Activated T-cell treated with anti-CD3 and anti-CD28 coated beads for 48 hours (primary cell): ENCODE results near the gene PLEKHG2.
A peak's percentile ranks its signal among the peaks of the same experiment; 100 is the strongest.
"Not testable (repeated sequence)": the region's sequence is repeated elsewhere in the genome, so short reads cannot be mapped to it uniquely, and the experiment has no call there.

Experiments
- DNase-seq: peaks from one replicate; pipeline ENCODE4 v3.0.0-alpha.2; 2020; ENCODE audit warnings: low read depth

Gene PLEKHG2, protein sequence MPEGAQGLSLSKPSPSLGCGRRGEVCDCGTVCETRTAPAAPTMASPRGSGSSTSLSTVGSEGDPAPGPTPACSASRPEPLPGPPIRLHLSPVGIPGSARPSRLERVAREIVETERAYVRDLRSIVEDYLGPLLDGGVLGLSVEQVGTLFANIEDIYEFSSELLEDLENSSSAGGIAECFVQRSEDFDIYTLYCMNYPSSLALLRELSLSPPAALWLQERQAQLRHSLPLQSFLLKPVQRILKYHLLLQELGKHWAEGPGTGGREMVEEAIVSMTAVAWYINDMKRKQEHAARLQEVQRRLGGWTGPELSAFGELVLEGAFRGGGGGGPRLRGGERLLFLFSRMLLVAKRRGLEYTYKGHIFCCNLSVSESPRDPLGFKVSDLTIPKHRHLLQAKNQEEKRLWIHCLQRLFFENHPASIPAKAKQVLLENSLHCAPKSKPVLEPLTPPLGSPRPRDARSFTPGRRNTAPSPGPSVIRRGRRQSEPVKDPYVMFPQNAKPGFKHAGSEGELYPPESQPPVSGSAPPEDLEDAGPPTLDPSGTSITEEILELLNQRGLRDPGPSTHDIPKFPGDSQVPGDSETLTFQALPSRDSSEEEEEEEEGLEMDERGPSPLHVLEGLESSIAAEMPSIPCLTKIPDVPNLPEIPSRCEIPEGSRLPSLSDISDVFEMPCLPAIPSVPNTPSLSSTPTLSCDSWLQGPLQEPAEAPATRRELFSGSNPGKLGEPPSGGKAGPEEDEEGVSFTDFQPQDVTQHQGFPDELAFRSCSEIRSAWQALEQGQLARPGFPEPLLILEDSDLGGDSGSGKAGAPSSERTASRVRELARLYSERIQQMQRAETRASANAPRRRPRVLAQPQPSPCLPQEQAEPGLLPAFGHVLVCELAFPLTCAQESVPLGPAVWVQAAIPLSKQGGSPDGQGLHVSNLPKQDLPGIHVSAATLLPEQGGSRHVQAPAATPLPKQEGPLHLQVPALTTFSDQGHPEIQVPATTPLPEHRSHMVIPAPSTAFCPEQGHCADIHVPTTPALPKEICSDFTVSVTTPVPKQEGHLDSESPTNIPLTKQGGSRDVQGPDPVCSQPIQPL (N-terminal part only)

GRCh38 chr19:39412100-39412866 is at the start of gene PLEKHG2:
TSS of gene PLEKHG2 (plus strand) at chr19:39412669. CDS start at chr19:39414087, 1,418 bp downstream.
- peak; percentile 96 for DNase-seq

DNA sequence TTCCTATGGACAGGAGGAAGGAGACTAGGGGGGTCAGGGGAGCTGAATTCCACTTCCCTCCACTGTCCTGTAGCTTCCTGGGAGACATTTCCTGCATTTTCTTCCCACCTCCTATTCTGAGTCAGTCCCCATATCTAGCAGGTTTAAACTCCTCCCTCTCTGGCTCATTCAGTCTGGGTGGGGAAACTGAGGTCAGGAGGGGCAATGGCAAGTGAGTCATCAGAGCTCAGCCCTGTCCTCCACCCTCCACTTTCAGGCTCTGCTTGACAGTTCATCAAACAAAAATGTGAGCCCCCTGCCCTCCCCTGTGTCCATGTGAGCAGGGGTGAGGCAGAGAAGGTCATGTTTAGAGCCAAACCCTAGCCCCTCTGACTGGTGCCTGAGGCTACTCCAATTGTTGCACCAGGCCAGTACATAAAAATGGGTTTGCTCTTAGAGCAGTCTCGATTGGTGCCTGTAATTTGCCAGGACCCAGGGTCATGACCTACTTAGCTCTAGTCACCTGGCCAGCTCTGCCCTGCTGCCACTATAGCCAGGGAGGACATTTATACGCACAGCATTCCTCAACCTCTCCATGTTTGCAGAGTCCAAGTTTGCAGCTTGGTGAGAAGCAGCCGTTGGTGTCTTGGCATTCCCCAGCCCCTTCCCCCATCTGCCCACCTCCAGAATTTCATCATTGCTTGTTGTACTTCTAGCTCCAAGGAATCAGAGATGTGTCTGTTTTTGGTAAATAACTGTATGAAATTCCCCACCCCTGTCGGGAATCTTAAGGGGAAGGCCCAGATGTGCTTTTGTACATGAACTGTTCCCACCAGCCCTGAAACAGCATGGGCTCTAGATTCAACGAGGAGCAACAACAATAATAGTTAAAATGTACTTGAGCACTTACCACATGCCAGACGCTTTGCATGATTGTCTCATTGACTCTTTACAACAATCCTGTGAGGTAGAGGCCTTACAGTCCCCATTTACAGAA is 49.5 kb upstream of the PLEKHG2 start:
- DNase-seq, result no peak

DNA sequence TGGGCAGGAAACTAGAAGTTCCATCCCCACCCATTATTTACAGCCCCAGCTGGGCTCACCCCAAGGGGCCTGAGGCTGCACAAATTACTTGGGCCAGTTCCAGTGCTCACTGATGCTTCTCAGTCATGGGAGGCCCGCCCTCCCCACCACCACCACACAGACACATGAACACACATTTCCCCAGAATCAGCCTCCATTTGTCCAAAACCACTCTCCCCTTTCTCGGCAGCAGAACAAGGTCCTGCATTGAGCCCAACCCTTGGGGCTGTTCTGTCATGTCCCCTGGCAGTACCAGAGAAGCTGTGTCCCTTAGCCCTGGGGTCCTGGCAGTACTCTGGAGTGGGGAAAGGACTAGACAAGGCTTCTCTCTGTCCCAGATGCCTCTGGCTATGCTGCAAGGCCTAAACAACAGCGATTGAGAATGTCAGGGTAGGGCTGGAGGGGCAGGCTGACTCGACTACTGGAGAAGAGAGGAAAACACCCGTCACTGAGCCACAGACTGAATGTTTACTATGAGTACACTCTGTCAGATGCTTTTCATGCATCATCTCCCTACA is 48.5 kb upstream of the PLEKHG2 start:
- no peak for DNase-seq

- no peak for DNase-seq
Observed at GRCh38 chr19:39365531-39365930, 46.9 kb upstream of the PLEKHG2 start.

DNA sequence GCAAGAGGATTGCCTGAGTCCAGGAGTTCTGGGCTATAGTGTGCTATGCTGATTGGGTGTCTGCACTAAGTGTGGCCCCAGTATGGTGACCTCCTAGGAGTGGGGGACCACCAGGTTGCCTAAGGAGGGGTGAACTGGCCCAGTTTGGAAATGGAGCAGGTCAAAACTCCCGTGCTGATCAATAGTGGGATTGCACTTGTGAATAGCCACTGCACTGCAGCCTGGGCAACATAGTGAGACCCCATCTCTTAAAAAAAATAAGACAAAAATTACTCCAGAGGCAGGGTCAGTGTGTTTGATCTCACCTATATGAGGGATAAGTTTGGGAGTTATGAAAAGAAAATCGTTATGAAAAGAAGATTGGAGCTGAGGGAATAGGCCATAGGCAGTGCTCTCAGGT is 43.3 kb upstream of the PLEKHG2 start:
- no peak for DNase-seq

GRCh38 chr19:39370735-39371134 is 41.7 kb upstream of the PLEKHG2 start:
- no peak for DNase-seq

GRCh38 chr19:39372047-39372802 is 40.2 kb upstream of the PLEKHG2 start:
- DNase-seq, result no peak

- no peak for DNase-seq
Observed at GRCh38 chr19:39372941-39373340, 39.5 kb upstream of the PLEKHG2 start.

- DNase-seq, result no peak
Observed at GRCh38 chr19:39375929-39376328, 36.5 kb upstream of the PLEKHG2 start.

- no peak for DNase-seq
Observed at GRCh38 chr19:39377373-39378362, 34.8 kb upstream of the PLEKHG2 start.

DNA sequence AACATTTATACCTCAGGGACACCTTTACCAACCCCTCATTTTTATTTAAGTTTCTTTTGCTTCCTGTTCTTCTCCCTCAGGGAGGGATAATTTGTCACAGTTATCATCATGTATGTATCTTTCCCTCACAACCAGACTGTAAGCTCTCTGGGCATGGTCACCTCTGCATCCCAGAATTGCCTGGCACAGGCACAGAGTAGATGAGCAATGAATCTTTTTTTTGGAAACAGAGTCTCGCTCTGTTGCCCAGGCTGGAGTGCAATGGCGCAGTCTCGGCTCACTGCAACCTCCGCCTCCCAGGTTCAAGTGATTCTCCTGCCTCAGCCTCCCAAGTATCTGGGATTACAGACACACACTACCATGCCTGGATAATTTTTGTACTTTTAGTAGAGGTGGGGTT is 33.1 kb upstream of the PLEKHG2 start:
- DNase-seq, result not testable (repeated sequence)

GRCh38 chr19:39379865-39380396 is 32.5 kb upstream of the PLEKHG2 start:
- no peak for DNase-seq

DNA sequence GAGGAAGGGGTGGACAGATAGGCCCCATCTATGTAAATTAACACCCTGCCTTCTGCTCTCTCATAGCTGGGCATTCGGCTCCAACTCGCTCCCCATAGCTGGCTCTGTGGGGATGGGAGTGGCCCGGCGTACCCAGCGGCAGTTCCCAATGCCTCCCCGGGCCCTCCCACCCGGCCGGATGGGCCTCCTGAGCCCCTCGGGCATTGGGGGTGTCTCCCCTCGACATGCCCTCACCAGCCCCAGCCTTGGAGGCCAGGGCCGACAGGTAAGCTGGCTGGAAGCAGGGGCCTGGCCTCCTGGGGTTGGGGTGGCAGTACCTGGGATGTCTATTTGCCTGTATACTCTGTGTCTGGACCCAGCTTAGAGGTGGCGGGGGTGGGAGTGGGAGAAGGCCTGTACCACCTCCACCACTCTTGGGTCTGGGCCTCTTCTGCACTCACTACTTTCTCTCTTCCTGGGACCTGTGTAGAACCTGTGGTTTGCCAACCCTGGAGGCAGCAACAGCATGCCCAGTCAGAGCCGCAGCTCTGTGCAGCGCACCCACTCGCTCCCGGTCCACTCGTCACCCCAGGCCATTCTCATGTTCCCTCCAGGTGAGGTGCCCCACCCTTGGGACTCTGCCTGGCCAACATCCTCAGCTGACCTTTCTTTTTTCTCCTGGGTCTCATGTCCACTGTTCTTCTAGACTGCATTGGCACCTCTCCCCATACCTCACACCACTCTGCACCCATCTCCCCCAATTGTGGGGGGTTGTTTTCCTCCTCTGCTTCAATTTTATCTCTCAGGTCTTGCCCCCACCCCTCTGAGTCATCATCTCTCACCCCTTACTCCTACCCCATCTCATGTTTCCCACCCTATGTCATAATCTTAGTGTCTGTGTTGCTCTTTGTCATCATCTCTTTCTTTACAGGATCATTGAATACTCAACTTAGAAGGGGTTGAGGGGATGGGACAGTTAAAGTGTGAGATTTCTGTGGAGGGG is 31.7 kb upstream of the PLEKHG2 start:
- DNase-seq, result no peak

DNA sequence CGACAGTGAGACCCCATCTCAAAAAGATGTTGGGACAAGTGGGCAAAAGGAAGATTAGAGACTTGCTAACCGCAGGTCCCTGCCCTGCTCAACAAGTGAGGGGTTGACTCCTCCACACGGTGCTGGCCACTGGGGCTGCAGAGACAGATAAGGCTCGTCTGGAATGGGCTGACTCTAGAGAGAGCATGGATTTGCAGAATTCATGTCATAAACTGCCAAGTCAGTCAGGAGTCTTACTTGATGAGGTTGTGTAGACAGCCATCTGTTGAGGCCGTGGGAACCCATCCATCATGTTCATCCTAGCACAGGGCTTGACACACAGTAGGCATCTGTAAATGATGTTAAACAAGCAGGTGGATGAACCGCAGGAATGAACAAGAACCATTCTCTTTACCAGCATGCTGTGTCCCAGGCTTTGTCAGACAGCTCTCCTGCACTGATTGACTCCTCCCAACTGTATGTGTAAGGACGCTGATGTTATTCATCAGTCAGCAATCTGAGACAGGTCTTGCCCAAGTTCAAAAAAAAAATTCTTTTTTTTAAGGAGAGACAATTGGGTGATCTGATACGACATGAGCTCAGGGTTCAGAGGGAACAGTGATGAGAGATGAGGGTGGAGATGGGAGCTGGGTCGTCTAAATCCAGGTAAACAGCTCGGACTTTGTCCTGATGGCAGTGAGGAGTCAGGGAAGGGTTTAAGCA is 30.4 kb upstream of the PLEKHG2 start:
- no peak for DNase-seq

DNA sequence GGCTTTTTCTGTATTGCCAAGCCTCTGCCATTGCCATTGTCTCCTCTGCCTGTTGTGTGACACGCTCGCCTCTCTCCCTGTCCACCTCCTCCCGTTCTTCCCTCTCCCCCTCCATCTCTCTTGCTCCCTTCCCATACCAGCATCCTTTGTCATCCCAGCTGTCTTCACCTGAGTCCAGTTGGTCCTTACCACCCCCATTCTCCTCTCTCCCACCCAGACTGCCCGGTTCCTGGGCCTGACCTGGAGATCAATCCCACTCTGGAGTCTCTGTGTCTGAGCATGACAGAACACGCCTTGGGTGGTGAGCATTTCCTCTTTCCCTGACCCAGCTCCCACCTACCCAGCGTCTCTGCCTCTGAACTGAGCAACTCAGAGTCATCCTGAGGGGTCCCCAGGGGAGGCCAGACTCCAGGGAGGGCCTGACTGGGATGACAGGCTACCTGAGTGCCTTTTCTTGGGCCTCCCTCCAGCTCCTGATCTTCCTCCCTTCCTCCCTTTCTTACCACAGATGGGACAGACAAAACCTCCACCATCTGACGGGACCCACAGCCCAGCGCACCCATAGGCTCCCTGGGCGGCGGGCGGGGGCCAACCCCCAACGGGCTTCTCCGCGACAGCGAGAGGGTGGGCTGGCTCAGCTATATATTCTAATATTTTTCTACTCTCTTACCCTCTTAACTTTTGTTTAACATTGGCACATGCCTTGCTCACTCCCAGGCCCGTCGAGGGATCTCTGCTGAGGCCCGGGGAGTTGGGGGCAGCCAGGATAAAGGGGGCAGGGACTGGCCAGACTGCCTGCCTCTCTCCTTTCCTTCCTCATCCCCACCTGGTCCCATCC is 29.3 kb upstream of the PLEKHG2 start:
- DNase-seq, result no peak
